Upper lobe of left lung (tissue), 4 donors: Measurements from ENCODE around the gene FH.

Source experiments
- CTCF ChIP-seq, 6 experiments: fragments of 450-650 bp in 4 of 6; fragments of 200-600 bp in 2 of 6; sonication (generic) in 2 of 6; IDR thresholded peaks; one replicate each; pipeline ENCODE4 v1.5.1; 2016 to 2019; ENCODE audit warnings: antibody characterized with exemption in 6 of 6
- EP300 ChIP-seq, 4 donors: sonication (generic); formaldehyde crosslinking; IDR thresholded peaks; one replicate each; pipeline ENCODE4 v1.5.1; 2017; ENCODE audit warnings: antibody characterized with exemption in 4 of 4, control low read depth in 2 of 4
- POLR2A ChIP-seq, 4 donors: fragments of 450-650 bp; IDR thresholded peaks; one replicate each; pipeline ENCODE4 v1.5.1; 2016 to 2017; ENCODE audit warnings: antibody characterized with exemption in 4 of 4, mild to moderate bottlenecking in 2 of 4
- POLR2AphosphoS5 ChIP-seq, 2 donors: sonication (generic); formaldehyde crosslinking; IDR thresholded peaks; one replicate each; pipeline ENCODE4 v1.5.1; 2017; ENCODE audit warnings: antibody characterized with exemption in 2 of 2

- no peak for TF ChIP-seq POLR2A (IDR thresholded peaks at IDR 0.05)
- no peak for TF ChIP-seq CTCF (IDR thresholded peaks at IDR 0.05)
- TF ChIP-seq EP300 (IDR thresholded peaks at IDR 0.05) = no peak
- TF ChIP-seq POLR2AphosphoS5 (IDR thresholded peaks at IDR 0.05) = no peak
Observed at GRCh38 chr1:241548008-241548407, 28.5 kb upstream of the FH start.
